Uterus (tissue), 4 donors: Measurements from ENCODE around the gene GAMT. TPM values are rescaled to one million over a fixed set of nuclear protein-coding genes. Genes with fewer than 3 reads are reported as not detected.

ENCODE experiments used
- DNase-seq, 2 donors: peaks; one replicate each; pipeline ENCODE4 v3.0.0-alpha.2; 2019 to 2020
- H3K27ac ChIP-seq, 2 donors: fragments of 200-600 bp; sonication (generic); 1 replicate in 1 of 2; 2 replicates in 1 of 2; pipeline ENCODE4 v1.5.1; 2016 to 2018
- H3K27me3 ChIP-seq, 2 donors: fragments of 200-600 bp; sonication (generic); one replicate each; pipeline ENCODE4 v1.5.1; 2018 to 2019; ENCODE audit warnings: control low read depth in 1 of 2
- H3K36me3 ChIP-seq, 2 donors: fragments of 200-600 bp; sonication (generic); one replicate each; pipeline ENCODE4 v1.5.1; 2019; ENCODE audit warnings: control low read depth in 1 of 2
- H3K4me1 ChIP-seq, 2 donors: fragments of 200-600 bp; sonication (generic); one replicate each; pipeline ENCODE4 v1.5.1; 2018 to 2019; ENCODE audit warnings: control low read depth in 1 of 2
- H3K4me3 ChIP-seq, 2 donors: fragments of 200-600 bp; sonication (generic); 1 replicate in 1 of 2; 2 replicates in 1 of 2; pipeline ENCODE4 v1.5.1; 2018 to 2019; ENCODE audit warnings: mild to moderate bottlenecking in 1 of 2
- H3K9me3 ChIP-seq, 2 donors: fragments of 200-600 bp; sonication (generic); one replicate each; pipeline ENCODE4 v1.5.1; 2019; ENCODE audit warnings: control low read depth in 1 of 2
- POLR2A ChIP-seq, 2 donors: fragments of 450-650 bp; IDR thresholded peaks; one replicate each; pipeline ENCODE4 v1.6.1; 2016; ENCODE audit warnings: antibody characterized with exemption in 2 of 2, mild to moderate bottlenecking in 1 of 2, moderate library complexity in 1 of 2
- intact Hi-C: fragments of 100-400 bp; cut with DNase I; formaldehyde crosslinking; loops from one replicate; pipeline ENCODE4 v1.15.1; 2023; ENCODE audit warnings: low total_unique reads
- total RNA-seq, 4 donors: library from RNA; depleted of rRNA in 3 of 4; stranded (reverse); fragments of >200 nt in 3 of 4; gene quantifications; one replicate each; pipeline versions ENCODE4 v1.1.0 to v1.2.4, GENCODE V29; 2014 to 2023
- TF ChIP-seq, protein P1 (sequence below), 4 experiments: fragments of 200-600 bp in 2 of 4; fragments of 450-650 bp in 2 of 4; sonication (generic) in 2 of 4; IDR thresholded peaks; one replicate each; pipeline ENCODE4 v1.5.1; 2016 to 2019; ENCODE audit warnings: antibody characterized with exemption in 4 of 4, mild to moderate bottlenecking in 2 of 4, moderate library complexity in 1 of 4
- donor health status: DM: yes; HTN: yes; CAD: no.

Gene GAMT
- total RNA-seq, 4 donors from 2014 or later = 3.3 to 14.4 (median 8.4) TPM

DNA sequence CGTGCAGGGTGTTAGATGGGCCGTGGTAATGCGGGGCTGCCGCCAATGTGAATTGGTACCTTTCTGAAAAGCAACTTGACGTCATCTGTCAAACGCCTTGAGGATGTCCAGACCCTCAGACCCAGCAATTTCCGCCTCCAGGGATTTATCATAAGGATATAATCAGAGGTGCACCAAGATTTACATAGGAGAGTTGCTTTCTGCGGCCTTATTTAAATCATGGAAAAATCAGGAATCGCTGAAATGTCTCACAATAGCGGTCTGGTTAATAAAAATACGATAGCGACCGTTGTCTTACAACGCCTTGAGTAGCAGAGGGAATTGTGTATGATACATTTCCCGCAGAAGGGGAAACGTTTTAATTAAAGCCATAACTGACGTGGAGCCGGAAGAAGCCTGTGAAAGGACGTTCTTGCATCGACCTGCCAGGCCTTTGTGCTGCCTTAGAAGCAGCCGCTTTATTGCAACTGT, 49.9 kb downstream of the GAMT start:
- intact Hi-C loops = no loop called here
- TF ChIP-seq, protein P1, sequence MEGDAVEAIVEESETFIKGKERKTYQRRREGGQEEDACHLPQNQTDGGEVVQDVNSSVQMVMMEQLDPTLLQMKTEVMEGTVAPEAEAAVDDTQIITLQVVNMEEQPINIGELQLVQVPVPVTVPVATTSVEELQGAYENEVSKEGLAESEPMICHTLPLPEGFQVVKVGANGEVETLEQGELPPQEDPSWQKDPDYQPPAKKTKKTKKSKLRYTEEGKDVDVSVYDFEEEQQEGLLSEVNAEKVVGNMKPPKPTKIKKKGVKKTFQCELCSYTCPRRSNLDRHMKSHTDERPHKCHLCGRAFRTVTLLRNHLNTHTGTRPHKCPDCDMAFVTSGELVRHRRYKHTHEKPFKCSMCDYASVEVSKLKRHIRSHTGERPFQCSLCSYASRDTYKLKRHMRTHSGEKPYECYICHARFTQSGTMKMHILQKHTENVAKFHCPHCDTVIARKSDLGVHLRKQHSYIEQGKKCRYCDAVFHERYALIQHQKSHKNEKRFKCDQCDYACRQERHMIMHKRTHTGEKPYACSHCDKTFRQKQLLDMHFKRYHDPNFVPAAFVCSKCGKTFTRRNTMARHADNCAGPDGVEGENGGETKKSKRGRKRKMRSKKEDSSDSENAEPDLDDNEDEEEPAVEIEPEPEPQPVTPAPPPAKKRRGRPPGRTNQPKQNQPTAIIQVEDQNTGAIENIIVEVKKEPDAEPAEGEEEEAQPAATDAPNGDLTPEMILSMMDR (IDR thresholded peaks at IDR 0.05) = no peak
- TF ChIP-seq POLR2A (IDR thresholded peaks at IDR 0.05) = no peak
- DNase-seq = no peak
- no peak overlapping the region for H3K27ac ChIP-seq
- H3K4me3 ChIP-seq = no peak overlapping the region
- H3K4me1 ChIP-seq = peaks cover 0 to 9% of the 10 kb centered on the region in 2 donors
- H3K9me3 ChIP-seq = no peaks in the 10 kb centered on the region
- no peaks in the 10 kb centered on the region for H3K36me3 ChIP-seq
- no peaks in the 10 kb centered on the region for H3K27me3 ChIP-seq

DNA sequence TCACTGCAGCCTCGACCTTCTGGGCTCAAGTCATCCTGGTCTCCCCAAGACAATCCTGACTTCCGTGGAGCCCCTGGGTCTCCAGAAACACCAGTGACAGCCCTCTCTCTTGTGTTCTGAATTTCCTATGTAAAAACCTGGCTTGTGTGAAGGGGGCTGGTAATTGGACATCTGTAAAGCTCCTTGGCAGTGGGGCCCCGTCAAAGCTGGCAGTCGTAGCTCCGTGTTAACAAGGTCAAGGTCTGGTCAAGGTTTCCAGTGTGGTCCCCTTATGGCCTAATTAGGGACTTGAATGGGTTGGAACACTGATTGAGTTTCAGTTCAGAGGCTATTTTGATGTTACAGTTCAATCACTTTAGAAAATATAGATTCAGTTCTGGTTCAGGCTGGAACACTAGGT, 50.5 kb downstream of the GAMT start:
- Histone ChIP-seq H3K27me3 (no peaks in the 10 kb centered on the region), H3K36me3 (no peaks in the 10 kb centered on the region), H3K4me3 (no peak overlapping the region), H3K9me3 (no peaks in the 10 kb centered on the region), H3K27ac (no peak overlapping the region), H3K4me1 (peaks cover 0 to 4% of the 10 kb centered on the region in 2 donors)
- intact Hi-C loops = no loop called here
- no peak for DNase-seq
- TF ChIP-seq POLR2A (IDR thresholded peaks at IDR 0.05) = no peak
- TF ChIP-seq, protein P1 (IDR thresholded peaks at IDR 0.05) = no peak

DNA sequence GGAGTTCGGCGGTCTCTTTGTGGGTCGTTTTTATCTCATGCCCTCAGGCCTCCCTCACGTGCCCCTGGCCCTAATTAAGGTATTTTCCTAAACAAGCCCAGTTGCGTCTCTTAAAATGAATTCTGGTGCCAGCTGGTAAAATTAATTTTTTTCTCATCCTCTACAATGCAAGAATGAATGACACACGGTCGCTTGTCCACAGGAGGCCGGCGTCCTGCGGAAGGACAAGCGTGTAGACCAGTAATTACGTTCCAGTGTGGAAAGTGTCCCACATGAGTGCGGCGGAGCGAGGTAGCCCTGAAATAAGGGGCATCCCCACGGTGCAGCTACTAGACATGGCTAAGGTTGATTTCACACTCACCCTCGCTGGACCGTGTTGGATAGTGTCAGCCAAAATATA, 52.1 kb downstream of the GAMT start:
- TF ChIP-seq, protein P1 (IDR thresholded peaks at IDR 0.05) = no peak
- TF ChIP-seq POLR2A (IDR thresholded peaks at IDR 0.05) = no peak
- no peaks in the 10 kb centered on the region for H3K27me3 ChIP-seq
- no peaks in the 10 kb centered on the region for H3K4me1 ChIP-seq
- no peaks in the 10 kb centered on the region for H3K36me3 ChIP-seq
- no peaks in the 10 kb centered on the region for H3K9me3 ChIP-seq
- no peak overlapping the region for H3K4me3 ChIP-seq
- H3K27ac ChIP-seq = no peak overlapping the region
- DNase-seq = no peak
- intact Hi-C loops = no loop called here

Other genes starting within 250 kb of the GAMT start
- gene SBNO2, start 227.3 kb downstream of the GAMT start, total RNA-seq = 100 to 1,000 TPM in 1 of 4 donors, 10 to 100 TPM in 1, 1 to 10 TPM in 2; 4.4 to 107 (median 10.7) TPM
- 10 to 100 TPM; 17.4 to 62.8 (median 43.3) TPM for gene STK11, start 195.8 kb downstream of the GAMT start, total RNA-seq
- 1 to 10 TPM in 2 of 4 donors, under 1 TPM in 1, not detected in 1; 0.26 to 1.5 (median 1.0) TPM for gene CBARP, start 163.5 kb downstream of the GAMT start, total RNA-seq
- gene ATP5F1D, start 159.8 kb downstream of the GAMT start, total RNA-seq = 100 to 1,000 TPM in 2 of 4 donors, 10 to 100 TPM in 1, 1 to 10 TPM in 1; 4.7 to 164 (median 68.9) TPM
- gene MIDN, start 153.0 kb downstream of the GAMT start, total RNA-seq = 100 to 1,000 TPM in 1 of 4 donors, 10 to 100 TPM in 2, under 1 TPM in 1; 0.77 to 108 (median 15.0) TPM
- 100 to 1,000 TPM; 235 to 950 (median 535) TPM for gene CIRBP, start 132.2 kb downstream of the GAMT start, total RNA-seq
- 10 to 100 TPM in 2 of 4 donors, 1 to 10 TPM in 2; 2.1 to 24.3 (median 7.1) TPM for gene FAM174C, start 126.0 kb downstream of the GAMT start, total RNA-seq
- gene EFNA2, start 115.7 kb downstream of the GAMT start, total RNA-seq = under 1 TPM in 1 of 4 donors, not detected in 3; 0.76 TPM
- 10 to 100 TPM; 39.2 to 65.5 (median 42.1) TPM for gene NDUFS7, start 17.6 kb downstream of the GAMT start, total RNA-seq
- gene DAZAP1, start 6.0 kb upstream of the GAMT start, total RNA-seq = 100 to 1,000 TPM in 1 of 4 donors, 10 to 100 TPM in 1, 1 to 10 TPM in 2; 1.2 to 102 (median 23.8) TPM
- gene RPS15, start 36.9 kb upstream of the GAMT start, total RNA-seq = 1,000 to 10,000 TPM in 3 of 4 donors, 100 to 1,000 TPM in 1; 648 to 5,728 (median 1,854) TPM
- 1 to 10 TPM in 1 of 4 donors, under 1 TPM in 2, not detected in 1; 0.12 to 3.5 (median 0.77) TPM for gene APC2, start 48.6 kb upstream of the GAMT start, total RNA-seq
- gene C19orf25, start 77.7 kb upstream of the GAMT start, total RNA-seq = 10 to 100 TPM; 17.7 to 32.9 (median 28.9) TPM
- 1 to 10 TPM in 2 of 4 donors, under 1 TPM in 1, not detected in 1; under 0.01 to 6.4 (median 4.6) TPM for gene PCSK4, start 88.8 kb upstream of the GAMT start, total RNA-seq
- gene REEP6, start 89.6 kb upstream of the GAMT start, total RNA-seq = 1 to 10 TPM in 1 of 4 donors, under 1 TPM in 2, not detected in 1; 0.76 to 3.0 (median 0.77) TPM
- gene ADAMTSL5, start 111.5 kb upstream of the GAMT start, total RNA-seq = 10 to 100 TPM in 3 of 4 donors, 1 to 10 TPM in 1; 3.5 to 39.4 (median 12.6) TPM
- gene PLK5, start 122.5 kb upstream of the GAMT start, total RNA-seq = 1 to 10 TPM in 1 of 4 donors, under 1 TPM in 1, not detected in 2; 0.21 to 2.7 TPM
- 10 to 100 TPM in 3 of 4 donors, 1 to 10 TPM in 1; 4.4 to 34.8 (median 23.2) TPM for gene MEX3D, start 166.8 kb upstream of the GAMT start, total RNA-seq
- 10 to 100 TPM; 53.8 to 75.9 (median 64.5) TPM for gene MBD3, start 191.3 kb upstream of the GAMT start, total RNA-seq
- gene UQCR11, start 203.9 kb upstream of the GAMT start, total RNA-seq = 100 to 1,000 TPM in 1 of 4 donors, 10 to 100 TPM in 3; 20.6 to 110 (median 30.8) TPM